GM21360 (cell line): ENCODE data around the gene GALNT17.

Source experiments
- ATAC-seq: cut with Tn5 transposase; IDR thresholded peaks from one replicate; pipeline ENCODE4 v1.9.1; 2021; ENCODE audit warnings: mild to moderate bottlenecking, moderate library complexity; ENCODE audit not compliant: unreplicated experiment

GALNT17 gene

DNA sequence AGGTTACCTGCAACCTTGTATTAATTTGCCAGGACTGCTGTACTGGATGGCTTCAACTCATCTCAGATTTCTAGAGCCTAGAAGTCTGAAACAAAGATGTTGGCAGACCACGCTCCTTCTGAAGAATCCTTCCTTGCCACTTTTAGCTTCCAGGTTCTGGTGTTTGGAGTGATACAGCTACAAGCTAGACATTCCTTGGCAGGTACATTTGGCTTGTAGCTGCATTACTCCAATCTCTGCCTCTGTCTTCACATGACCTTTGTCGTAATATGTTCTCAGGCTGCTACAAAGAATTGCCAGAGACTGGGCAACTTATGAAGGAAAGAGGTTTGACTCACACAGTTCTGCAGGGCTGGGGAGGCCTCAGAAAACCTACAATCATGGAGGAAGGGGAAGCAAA is 146.3 kb downstream of the GALNT17 start:
- no peak for ATAC-seq

DNA sequence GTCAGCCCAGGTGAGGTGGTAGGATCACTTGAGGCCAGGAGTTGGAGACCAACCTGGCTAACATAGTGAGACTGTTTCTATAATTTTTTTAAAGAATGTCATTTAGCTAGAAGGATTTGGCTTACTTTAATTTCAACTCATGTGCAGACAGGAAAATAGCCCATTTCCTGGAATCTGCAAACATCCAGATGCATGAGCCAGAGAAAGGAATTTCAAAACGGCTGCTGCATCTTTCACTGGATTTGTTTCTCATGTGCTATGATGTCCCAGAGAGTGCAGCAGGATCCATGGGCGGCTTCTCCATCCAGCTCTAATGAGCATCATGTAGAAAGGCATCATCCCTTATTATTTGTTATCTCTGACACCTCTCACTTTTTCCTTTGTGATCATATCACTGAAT is 149.3 kb downstream of the GALNT17 start:
- no peak for ATAC-seq

DNA sequence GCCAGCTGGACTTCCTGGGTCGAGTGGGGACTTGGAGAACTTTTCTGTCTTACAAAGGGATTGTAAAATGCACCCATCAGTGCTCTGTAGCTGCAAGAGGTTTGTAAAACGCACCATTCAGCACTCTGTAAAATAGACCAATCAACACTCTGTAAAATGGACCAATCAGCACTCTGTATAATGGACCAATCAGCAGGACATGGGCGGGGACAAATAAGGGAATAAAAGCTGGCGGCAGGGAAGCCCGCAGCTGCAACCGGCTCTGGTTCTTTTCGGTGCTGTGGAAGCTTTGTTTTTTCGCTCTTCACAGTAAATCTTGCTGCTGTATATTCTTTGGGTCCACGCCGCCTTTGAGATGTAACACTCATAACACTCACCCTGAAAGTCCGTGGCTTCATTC is 151.9 kb downstream of the GALNT17 start:
- ATAC-seq: no peak

DNA sequence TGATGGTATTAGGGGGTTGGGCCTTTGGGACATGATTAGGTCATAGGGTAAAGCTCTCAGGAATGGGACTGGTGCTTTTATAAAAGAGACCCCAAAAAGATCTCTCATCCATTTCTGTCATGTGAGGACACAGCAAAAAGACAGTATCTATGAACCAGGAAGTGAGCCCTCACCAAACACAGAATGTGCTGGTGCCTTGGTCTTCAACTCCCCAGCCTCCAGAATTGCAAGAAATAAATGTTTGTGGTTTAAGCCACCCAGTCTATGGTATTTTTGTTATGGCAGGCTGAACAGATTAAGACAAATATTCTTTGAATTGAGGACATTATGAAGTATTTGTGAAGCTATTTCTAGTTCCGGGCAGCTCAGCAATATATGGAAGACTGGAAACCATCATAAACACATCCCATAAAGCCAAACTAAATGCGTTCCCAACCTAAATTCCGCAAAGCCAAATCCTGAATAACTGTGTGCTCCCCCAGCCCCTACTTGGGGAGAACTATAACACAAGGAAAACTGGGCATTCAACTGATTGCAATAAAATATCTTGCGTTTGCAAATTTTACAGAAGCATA is 153.7 kb downstream of the GALNT17 start:
- no peak for ATAC-seq

DNA sequence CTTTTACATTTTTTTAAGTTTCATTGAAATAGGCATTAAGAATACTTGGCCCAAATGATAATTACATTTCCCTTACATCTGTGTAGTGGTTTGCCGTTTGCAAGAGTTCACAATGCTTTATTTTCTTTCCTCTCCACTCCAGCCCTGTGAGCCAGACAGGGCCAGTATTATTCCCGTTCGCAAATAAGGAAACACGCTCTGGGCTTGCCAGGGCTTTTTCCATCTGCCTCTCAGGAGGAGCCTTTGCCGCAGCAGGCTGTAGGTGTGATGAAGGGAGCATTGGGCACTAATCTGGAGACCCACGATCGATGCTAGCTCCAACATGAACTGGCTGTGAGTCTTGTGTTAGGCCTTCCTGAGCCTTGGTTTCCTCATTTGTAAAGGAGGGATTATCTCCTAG is 154.4 kb downstream of the GALNT17 start:
- no peak for ATAC-seq

DNA sequence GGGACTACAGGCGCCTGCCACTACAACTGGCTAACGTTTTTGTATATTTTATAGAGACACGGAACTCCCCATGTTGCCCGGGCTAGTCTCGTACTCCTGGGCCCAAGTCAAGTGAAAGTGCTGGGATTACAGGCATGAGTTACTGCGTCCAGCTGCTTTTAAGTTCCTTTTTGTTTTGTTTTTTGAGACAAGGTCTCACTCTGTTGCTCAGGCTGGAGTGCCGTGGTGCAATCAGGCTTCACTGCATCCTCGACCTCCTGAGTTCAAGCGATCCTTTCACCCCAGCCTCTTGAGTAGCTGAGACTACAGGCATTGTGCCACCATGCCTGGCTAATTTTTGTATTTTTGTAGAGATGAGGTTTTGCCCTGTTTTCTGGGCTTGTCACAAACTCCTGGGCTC is 155.0 kb downstream of the GALNT17 start:
- ATAC-seq: no peak

DNA sequence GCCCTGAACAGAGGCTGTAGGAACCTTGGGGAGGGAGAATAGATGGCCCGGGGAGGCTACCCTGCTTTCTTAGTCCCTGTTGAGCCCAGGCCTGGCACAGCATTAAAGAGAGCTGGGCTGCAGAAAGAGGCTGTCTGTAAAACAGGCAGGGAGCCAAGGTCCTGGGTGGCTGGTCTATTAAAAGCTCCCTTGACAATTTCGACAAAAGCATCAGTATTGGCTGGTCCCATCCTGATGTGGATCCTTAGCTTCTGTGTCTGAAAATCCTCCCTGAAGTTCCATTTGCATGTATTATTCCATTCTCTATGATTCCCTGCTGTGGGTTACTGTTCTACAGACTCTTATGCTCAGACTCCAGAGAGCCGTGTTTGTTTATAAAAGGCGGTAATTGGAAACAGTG is 158.5 kb downstream of the GALNT17 start:
- no peak for ATAC-seq

DNA sequence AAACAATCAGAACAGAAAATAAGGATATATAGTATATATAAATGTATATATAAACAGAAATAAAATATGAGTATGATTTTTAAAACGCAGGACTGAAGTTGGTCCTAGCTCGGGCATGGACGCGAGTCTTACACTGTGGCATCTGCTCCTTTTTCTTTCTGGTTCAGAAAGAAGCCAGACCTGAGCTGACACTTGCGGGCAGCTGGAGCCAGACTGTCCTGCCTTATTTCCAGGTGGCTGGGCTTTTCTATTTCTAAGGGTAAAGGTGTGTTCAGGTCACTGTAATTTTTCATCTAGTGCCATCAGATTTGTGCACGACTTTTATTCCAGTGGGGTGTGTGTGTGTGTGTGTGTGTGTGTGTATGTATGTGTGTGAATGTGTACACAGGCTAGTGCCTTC is 166.4 kb downstream of the GALNT17 start:
- ATAC-seq: no peak

DNA sequence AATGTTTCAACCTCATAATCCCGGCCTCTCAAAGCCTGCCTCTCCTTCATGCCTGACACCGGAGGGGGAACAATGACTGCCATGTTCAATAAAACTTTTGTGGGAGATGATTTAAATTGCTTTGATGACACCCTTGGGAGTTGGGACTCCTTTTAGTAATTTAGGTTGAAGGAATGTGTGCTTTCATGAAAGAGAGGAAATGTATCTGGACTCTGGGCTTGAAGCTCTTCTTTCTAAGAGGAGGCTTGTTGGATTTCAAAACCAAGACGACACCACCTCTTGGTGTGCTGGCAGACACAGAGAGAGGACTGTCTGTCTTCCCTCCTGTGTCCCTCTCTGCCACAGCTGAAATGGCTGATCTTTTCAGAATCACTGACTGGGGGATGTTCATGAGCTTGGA is 168.1 kb downstream of the GALNT17 start:
- ATAC-seq: no peak

DNA sequence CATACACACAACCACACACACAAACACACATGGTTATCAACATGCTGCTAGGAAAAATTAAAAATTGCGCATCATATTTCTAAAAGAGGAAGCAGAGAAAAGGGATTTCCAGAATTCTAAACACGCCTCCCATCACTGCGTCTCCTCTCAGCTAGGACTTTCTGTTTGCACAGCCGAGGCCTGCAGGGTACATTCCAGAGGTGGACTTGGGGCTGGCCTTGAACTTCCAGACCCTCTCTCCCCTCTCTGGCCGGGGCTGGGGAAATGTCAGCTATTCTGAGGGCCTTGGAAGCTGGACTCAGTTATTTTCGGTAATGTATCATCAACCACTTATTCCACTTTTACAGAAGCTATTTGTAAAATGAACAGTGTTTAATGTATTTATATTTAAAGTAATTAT is 168.7 kb downstream of the GALNT17 start:
- no peak for ATAC-seq

DNA sequence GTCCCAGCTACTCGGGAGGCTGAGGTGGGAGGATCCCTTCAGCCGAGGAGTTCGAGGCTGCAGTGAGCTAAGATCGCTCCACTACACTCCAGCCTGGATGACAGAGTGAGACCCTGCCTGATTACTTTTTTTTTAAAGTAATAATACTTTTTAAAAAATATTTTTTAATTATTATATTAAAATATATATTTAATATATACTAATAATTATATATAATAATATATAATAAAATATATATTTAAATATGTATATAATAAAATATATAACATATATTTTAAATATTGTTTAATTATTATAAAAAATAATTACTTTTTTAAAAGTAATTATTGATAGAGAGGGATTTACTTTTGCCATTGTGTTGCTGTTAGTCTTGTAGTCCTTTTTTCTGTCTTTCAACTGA is 169.2 kb downstream of the GALNT17 start:
- no peak for ATAC-seq

DNA sequence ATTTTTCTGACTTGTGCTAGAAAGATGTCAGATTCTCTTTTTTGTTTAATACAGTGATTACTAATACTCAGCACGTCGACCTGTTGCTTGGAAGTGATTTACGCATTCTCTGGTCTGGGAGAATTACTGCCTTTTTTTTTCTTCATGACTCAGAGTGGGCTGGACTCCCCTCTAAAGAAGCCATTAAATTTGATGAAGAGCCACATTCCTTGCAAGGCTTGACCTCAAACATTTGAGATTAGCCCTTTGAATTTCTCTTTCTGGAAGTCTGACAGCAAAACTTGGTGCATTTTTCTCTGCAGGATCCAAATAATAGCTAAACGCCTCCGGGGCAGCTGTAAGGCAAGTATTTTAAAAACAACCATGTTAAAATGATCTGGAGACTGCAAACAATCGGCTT is 171.6 kb downstream of the GALNT17 start:
- no peak for ATAC-seq

DNA sequence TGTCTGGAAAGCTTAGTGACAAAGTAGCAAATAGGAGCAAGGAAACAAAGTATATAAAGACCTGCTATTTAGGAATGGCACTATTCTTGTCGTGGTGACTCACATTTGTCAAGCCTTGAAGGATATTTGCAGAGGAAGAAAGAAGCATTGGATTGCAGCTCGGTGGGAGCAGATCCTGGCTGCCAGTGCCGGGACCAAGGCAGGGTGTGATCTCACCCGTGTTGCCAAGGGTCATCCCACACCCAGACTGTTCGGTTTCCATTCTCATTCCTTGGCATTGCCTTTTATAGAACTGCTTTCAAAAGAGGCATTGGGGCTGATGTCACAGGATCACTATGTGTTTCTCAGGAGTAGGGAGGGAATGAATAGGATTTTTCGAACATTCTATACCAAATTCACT is 176.2 kb downstream of the GALNT17 start:
- no peak for ATAC-seq

DNA sequence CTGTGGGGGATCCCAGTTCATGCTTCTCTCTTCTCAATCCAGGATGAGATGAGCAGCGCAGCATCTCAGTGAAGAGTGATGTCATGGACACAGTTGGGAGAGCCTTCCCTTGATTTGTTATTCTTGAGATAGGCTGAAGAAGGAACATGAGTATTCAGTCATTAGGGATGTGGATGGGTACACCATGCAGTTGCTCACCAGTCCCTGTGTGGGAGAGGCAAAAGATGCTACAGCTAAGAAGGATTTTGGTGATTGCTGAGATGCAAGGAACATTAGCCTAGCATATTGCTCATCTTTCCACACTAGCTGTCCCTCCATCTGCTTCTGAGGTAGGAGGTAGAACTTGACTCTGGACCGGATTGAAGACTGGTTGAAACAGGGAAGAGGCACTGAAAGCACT is 179.6 kb downstream of the GALNT17 start:
- no peak for ATAC-seq

DNA sequence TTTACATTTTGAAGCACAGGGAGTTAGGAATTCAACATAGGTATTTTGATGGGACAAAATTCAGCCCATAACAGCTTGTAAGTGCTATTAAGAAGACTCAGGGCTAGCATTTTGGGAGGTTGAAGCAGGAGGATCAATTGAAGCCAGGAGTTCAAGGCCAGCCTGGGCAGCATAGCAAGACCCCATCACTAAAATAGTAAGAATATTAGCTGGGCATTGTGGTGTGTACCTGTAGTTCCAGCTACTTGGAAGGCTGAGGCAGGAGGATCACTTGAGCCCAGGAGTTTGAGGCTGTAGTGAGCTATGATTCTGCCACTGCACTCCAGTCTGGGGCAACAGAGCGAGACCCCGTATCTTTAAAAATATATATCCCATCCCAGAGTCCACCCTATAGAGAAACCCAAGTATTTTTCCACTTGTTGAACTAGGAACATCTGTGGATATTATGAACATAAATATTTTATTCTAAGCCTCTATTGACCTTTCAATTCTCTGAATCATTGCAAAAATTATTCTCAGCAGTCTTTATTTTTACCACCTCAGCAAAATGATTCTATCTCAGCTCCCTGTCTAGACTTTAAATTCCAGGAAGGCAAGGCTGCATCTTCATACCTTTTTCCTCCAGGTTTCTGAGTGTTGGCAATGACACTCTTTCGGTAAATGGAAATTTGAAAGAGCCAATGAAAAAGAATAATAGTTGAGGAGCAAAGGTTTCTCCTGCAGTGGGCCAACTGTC is 181.0 kb downstream of the GALNT17 start:
- ATAC-seq: no peak

DNA sequence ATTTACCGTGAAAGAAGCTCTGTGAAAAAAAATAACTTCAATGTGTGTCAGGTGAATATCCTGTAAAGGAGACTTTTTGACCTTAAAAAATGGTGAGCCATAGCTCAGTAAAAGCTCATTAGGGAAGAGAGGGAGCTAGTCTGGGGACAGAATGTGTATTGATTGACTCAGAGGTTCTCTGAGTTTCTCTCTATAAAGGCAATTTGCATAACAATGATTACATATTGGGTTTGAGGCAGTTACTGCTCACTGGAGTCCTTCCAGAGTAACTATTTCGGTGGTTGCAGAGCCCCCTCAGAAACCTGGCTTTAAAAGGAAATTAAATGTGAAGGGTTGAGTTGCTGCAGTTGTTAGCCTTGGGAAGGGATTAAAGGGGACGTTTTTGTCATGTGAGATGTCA is 181.6 kb downstream of the GALNT17 start:
- no peak for ATAC-seq

DNA sequence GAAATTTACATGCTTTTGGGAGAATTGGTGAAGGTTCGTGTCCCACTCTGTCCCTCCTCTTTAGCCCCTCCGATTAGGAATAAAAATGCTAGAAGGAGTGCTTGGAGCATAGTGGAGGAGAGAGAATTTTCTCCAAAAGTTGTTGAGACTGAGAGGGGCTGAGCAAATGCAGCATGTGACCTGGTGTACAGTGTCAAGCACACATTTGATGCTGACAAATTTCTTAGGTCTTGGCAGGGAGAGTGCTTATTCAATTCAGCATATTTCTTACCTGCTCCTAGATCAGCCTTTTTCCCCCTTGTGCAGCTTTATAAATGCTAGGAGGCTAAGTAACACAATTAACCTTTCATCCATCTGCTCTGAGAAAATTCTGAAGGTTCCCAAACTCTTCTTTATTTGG is 189.0 kb downstream of the GALNT17 start:
- ATAC-seq: no peak

DNA sequence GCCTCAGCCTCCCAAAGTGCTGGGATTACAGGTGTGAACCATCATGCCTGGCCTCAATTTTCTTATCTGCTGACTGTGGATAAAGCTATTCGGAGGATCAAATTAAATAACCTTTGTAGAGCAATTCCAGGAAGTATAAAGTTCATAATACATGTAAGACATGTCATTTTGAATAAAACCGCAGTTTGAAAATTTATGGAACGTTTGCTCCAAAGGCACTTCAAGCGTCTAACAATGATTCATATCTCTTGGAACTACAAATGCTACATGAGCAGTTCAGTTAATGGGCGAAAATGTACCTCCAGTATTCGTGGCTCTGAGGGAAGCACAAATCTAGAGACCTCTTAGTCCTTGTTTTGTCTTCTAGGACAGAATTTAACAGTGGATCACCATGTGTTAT is 190.3 kb downstream of the GALNT17 start:
- ATAC-seq: no peak

DNA sequence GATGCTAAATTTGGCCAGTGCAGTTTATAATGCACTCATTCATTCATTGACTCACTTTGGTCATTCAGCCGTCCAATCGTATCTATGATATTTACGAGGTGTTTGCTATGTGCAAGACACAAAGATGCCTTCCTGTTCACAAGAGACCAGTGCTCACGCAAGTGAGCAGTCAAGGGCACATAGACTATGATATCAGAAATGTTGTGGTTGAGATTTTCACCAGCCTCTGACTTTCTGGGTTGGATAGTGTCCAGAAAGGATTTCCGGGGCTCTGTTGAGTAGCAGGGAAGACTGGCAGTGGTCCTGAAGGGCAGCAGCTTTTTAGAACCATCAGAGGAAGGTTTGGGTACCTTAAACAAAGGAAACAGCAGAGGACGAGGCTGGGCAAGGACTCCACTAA is 191.8 kb downstream of the GALNT17 start:
- ATAC-seq: no peak

DNA sequence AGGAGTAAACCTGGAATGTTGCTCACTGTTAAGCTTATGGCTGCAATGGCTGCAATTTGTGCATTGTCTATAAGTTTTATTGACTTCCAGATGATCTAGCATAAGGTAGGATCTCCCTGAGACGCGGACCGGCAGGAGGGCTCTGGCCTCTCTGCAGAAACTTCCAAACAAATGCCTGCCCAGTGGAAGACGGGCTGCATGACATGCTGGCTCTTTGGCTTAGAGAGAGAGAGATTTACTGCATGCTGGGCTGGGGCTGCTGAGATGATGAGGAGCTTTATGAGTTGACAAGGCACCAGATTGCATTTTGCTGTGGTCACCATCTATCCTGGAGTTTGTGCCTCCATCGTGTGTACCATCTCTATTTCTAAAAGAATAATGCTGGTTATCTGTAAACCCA is 193.2 kb downstream of the GALNT17 start:
- no peak for ATAC-seq

DNA sequence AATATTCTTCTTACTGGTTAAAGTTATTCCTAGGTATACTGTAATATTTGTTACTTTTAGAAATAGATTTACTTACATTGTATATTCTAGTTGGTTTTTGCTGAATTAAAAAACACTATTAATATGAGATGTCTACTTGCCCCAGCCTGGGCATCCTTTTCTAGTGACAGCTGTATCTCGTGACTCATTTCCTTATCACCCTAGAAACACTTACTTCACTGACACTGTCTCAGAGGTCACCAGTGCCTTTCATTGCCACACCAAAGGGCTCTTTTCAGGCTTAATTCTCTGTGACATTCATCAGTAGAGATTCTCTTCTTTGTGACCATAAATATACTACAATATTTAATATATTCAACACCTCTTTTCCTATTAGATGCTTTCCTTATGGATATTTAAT is 194.7 kb downstream of the GALNT17 start:
- ATAC-seq: no peak

DNA sequence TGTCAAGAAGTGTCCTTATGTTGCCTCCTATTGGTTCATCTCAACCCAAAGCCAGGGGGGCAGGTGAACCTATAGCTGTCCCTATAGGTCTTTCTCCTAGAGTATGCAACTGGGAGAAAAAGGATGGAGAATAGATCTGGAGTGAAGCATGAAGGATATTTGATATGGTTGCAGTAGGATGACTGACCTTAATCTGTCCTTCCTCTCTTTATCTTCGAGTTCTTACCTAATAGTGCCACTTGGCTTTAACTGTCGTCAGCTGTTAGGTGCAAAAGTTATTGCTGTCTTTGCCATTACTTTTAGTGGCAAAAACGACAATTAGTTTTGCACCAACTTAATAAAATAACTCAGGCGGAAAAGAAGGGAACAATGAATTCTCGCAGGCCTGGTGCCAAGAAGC is 196.0 kb downstream of the GALNT17 start:
- no peak for ATAC-seq

DNA sequence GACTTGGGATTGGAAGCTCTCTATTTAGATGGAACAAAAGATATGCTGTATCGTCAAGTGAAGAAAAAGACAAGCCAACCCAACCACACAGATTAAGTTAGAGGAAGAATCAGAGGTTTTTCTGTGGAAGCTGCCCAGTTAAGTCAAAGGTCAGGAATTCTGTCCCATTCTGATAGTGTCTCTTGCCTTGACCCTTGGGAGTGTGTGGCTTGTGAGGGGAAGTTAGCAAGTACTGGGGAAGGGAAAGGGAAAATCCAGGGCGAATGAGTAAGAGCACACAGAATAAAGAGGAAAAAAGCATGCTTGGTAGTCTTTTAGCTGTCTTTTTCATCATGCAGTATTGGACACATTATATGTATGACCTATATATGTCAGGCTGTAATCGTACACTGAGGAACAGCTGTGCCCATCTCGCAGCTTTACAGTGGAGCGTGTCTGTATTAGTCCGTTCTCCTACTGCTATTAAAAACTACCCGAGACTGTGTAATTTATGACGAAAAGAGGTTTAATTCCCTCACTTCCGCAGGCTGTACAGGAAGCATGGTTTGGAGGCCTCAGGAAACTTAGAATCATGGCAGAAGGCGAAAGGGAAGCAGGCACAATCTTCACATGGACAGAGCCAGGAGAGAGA is 197.2 kb downstream of the GALNT17 start:
- ATAC-seq: no peak
